Measurements from ENCODE around the gene FLOT1.

DNA sequence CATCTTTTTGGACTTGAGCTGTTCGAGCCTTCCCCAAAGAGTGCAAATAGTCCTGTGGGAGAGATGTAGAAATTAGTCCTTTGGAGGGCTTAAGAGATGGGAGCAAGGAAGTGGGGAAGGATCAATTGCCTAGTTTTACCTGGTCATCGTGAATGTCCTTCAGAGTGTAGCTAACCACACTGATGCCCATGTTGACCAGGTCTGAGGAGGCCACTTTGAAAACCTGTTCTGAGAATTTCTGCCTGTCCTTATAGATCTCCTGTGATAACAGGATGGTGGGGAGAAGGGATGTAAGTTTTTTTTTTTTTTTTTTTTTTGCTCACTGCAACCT lies 2.0 kb downstream of the FLOT1 start:
- no peak for TF ChIP-seq POLR2A (IDR thresholded peaks at IDR 0.05)
- no peak for TF ChIP-seq CTCF (IDR thresholded peaks at IDR 0.05)
- TF ChIP-seq POLR2AphosphoS5 (IDR thresholded peaks at IDR 0.05), result no peak
- no peak for TF ChIP-seq EP300 (IDR thresholded peaks at IDR 0.05)
